H9 (cell line): ENCODE data around the gene PTPRN2. TPM values are rescaled to one million over a fixed set of nuclear protein-coding genes. Genes with fewer than 3 reads are reported as not detected.

Source experiments
- DNase-seq: peaks from one replicate; pipeline ENCODE4 v3.0.0-alpha.2; 2017
- H2AFZ ChIP-seq: one replicate; pipeline ENCODE4 v1.6.1; 2013; ENCODE audit warnings: mild to moderate bottlenecking, low read length, control low read depth, moderate library complexity
- H2AK5ac ChIP-seq: 2 replicates; pipeline ENCODE4 v1.6.1; 2013; ENCODE audit warnings: low read length, control low read depth, mixed read lengths; ENCODE audit not compliant: insufficient read length
- H2BK120ac ChIP-seq: one replicate; pipeline ENCODE4 v1.6.1; 2013; ENCODE audit warnings: low read depth, mild to moderate bottlenecking, low read length, control low read depth, inconsistent platforms; ENCODE audit not compliant: poor library complexity, severe bottlenecking
- H2BK12ac ChIP-seq: 2 replicates; pipeline ENCODE4 v1.6.1; 2013; ENCODE audit warnings: low read length, control low read depth, mixed read lengths, low read depth; ENCODE audit not compliant: insufficient read length
- H2BK15ac ChIP-seq: 2 replicates; pipeline ENCODE4 v1.6.1; 2013; ENCODE audit warnings: low read depth, low read length, control low read depth
- H2BK20ac ChIP-seq: one replicate; pipeline ENCODE4 v1.6.1; 2013; ENCODE audit warnings: low read depth, mild to moderate bottlenecking, low read length, control low read depth, inconsistent platforms; ENCODE audit not compliant: poor library complexity, severe bottlenecking
- H2BK5ac ChIP-seq: 2 replicates; pipeline ENCODE4 v1.6.1; 2013; ENCODE audit warnings: low read length, control low read depth, mixed read lengths; ENCODE audit not compliant: insufficient read length
- H3K14ac ChIP-seq: 2 replicates; pipeline ENCODE4 v1.6.1; 2013; ENCODE audit warnings: low read length, control low read depth; ENCODE audit not compliant: insufficient read depth
- H3K18ac ChIP-seq: 2 replicates; pipeline ENCODE4 v1.6.1; 2013; ENCODE audit warnings: low read depth, mild to moderate bottlenecking, mixed read lengths, low read length, control low read depth; ENCODE audit not compliant: insufficient read length
- H3K23ac ChIP-seq: 2 replicates; pipeline ENCODE4 v1.6.1; 2013; ENCODE audit warnings: low read length, control low read depth, mixed read lengths, low read depth; ENCODE audit not compliant: insufficient read length
- H3K23me2 ChIP-seq: 2 replicates; pipeline ENCODE4 v1.6.1; 2013; ENCODE audit warnings: low read depth, mild to moderate bottlenecking, mixed read lengths, low read length, control low read depth; ENCODE audit not compliant: insufficient read length, poor library complexity, severe bottlenecking
- H3K27ac ChIP-seq: 2 replicates; pipeline ENCODE4 v1.5.1; 2013; ENCODE audit warnings: low read length, control low read depth, mixed read lengths, low read depth; ENCODE audit not compliant: insufficient read length
- H3K27me3 ChIP-seq: 2 replicates; pipeline ENCODE4 v1.6.1; 2013; ENCODE audit warnings: low read length, control low read depth, inconsistent platforms; ENCODE audit not compliant: insufficient read depth
- H3K4ac ChIP-seq: 2 replicates; pipeline ENCODE4 v1.6.1; 2013; ENCODE audit warnings: low read depth, mild to moderate bottlenecking, control low read depth, inconsistent platforms, low read length, moderate library complexity
- H3K4me1 ChIP-seq: 2 replicates; pipeline ENCODE4 v1.6.1; 2013; ENCODE audit warnings: low read length, control low read depth, inconsistent platforms; ENCODE audit not compliant: insufficient read depth
- H3K4me2 ChIP-seq: 2 replicates; pipeline ENCODE4 v1.6.1; 2013; ENCODE audit warnings: low read length, control low read depth, mixed read lengths; ENCODE audit not compliant: insufficient read length, insufficient read depth
- H3K56ac ChIP-seq: 2 replicates; pipeline ENCODE4 v1.6.1; 2013; ENCODE audit warnings: low read depth, mild to moderate bottlenecking, mixed read lengths, low read length, control low read depth; ENCODE audit not compliant: insufficient read length
- H3K79me1 ChIP-seq: 2 replicates; pipeline ENCODE4 v1.6.1; 2013; ENCODE audit warnings: low read depth, mild to moderate bottlenecking, moderate library complexity, low read length, control low read depth, inconsistent platforms; ENCODE audit not compliant: insufficient read depth, poor library complexity, severe bottlenecking
- H3K79me2 ChIP-seq: 2 replicates; pipeline ENCODE4 v1.6.1; 2013; ENCODE audit warnings: low read length, control low read depth, inconsistent platforms; ENCODE audit not compliant: insufficient read depth
- H3K9ac ChIP-seq: 2 replicates; pipeline ENCODE4 v1.6.1; 2013; ENCODE audit warnings: low read length, control low read depth, mixed read lengths; ENCODE audit not compliant: insufficient read length; ENCODE audit errors: extremely low read depth
- H3K9me3 ChIP-seq: one replicate; pipeline ENCODE4 v1.6.1; 2013; ENCODE audit warnings: low read depth, low read length, inconsistent platforms; ENCODE audit not compliant: control insufficient read depth
- H3T11ph ChIP-seq: one replicate; pipeline ENCODE4 v1.6.1; 2013; ENCODE audit warnings: mild to moderate bottlenecking, low read length, control low read depth, inconsistent platforms
- H4K20me1 ChIP-seq: one replicate; pipeline ENCODE4 v1.6.1; 2013; ENCODE audit not compliant: control insufficient read depth, insufficient read length, insufficient read depth
- H4K5ac ChIP-seq: 2 replicates; pipeline ENCODE4 v1.6.1; 2013; ENCODE audit warnings: low read depth, mild to moderate bottlenecking, mixed read lengths, low read length, control low read depth; ENCODE audit not compliant: insufficient read length
- H4K8ac ChIP-seq: replicated peaks from 2 replicates; pipeline ENCODE4 v1.6.1; 2013; ENCODE audit warnings: low read length, control low read depth, mixed read lengths, low read depth; ENCODE audit not compliant: insufficient read length
- H4K91ac ChIP-seq: 2 replicates; pipeline ENCODE4 v1.6.1; 2013; ENCODE audit warnings: low read depth, mild to moderate bottlenecking, moderate library complexity, mixed read lengths, low read length, control low read depth; ENCODE audit not compliant: insufficient read length
- H3K27ac Mint-ChIP-seq, 3 experiments: 2 replicates in 2 of 3; 3 replicates in 1 of 3; pipeline ENCODE4 v1.8.0; 2020 to 2021; ENCODE audit warnings: mixed read lengths in 3 of 3, mild to moderate bottlenecking in 1 of 3, moderate library complexity in 1 of 3
- H3K27me3 Mint-ChIP-seq: 2 replicates; pipeline ENCODE4 v1.8.0; 2021; ENCODE audit warnings: low read depth, mild to moderate bottlenecking, moderate library complexity, mixed read lengths
- H3K36me3 Mint-ChIP-seq, 3 experiments: 2 replicates in 2 of 3; 3 replicates in 1 of 3; pipeline ENCODE4 v1.8.0; 2020 to 2021; ENCODE audit warnings: low read depth in 3 of 3, mixed read lengths in 3 of 3; ENCODE audit not compliant: insufficient read depth in 1 of 3
- H3K4me1 Mint-ChIP-seq, 2 experiments: 2 replicates each; pipeline ENCODE4 v1.8.0; 2020; ENCODE audit warnings: mixed read lengths in 2 of 2
- H3K4me3 Mint-ChIP-seq, 2 experiments: 2 replicates in 1 of 2; 3 replicates in 1 of 2; pipeline ENCODE4 v1.8.0; 2020 to 2021; ENCODE audit warnings: mild to moderate bottlenecking in 2 of 2, mixed read lengths in 2 of 2, moderate library complexity in 1 of 2
- H3K9me3 Mint-ChIP-seq, 2 experiments: 2 replicates in 1 of 2; 3 replicates in 1 of 2; pipeline ENCODE4 v1.8.0; 2020; ENCODE audit warnings: mild to moderate bottlenecking in 2 of 2, mixed read lengths in 2 of 2, moderate library complexity in 1 of 2
- WGBS: extraction: QIAGEN DNeasy Blood & Tissue Kit; methylation state at CpG from one replicate; pipeline ENCODE4 v1.1.7; 2013; ENCODE audit warnings: missing lambda C conversion rate, low lambda C conversion rate, mixed read lengths; ENCODE audit not compliant: insufficient read length; ENCODE audit errors: extremely low coverage; 5-methylcytosine and 5-hydroxymethylcytosine counted together
- total RNA-seq: library from RNA; stranded (reverse); gene quantifications from 2 replicates; pipeline ENCODE4 v1.2.1, GENCODE V29; 2021
- TF ChIP-seq, protein P1 (sequence below): fragments of 200-600 bp; sonication (generic); conservative IDR thresholded peaks from 3 replicates; pipeline ENCODE4 v1.8.0; 2021; ENCODE audit warnings: antibody characterized with exemption, mild to moderate bottlenecking

Gene PTPRN2
- total RNA-seq, 1 experiment from 2014 or later: 5.2 TPM

- no peak overlapping the region for H4K91ac ChIP-seq
- H3K79me1 ChIP-seq: no peaks in the 10 kb centered on the region
- no peak overlapping the region for H2AK5ac ChIP-seq
- Mint-ChIP-seq H3K27ac (no peak overlapping the region; a peak in 1 of 7 replicates), H3K4me3 (peak overlapping the region; percentile 65 to 76), H3K27me3 (peaks cover 91% of the 10 kb centered on the region), H3K9me3 (no peaks in the 10 kb centered on the region), H3K36me3 (no peaks in the 10 kb centered on the region), H3K4me1 (peaks cover 15 to 18% of the 10 kb centered on the region in 2 experiments)
- H2BK15ac ChIP-seq: no peak overlapping the region
- H3K9me3 ChIP-seq: no peaks in the 10 kb centered on the region
- TF ChIP-seq, protein P1, sequence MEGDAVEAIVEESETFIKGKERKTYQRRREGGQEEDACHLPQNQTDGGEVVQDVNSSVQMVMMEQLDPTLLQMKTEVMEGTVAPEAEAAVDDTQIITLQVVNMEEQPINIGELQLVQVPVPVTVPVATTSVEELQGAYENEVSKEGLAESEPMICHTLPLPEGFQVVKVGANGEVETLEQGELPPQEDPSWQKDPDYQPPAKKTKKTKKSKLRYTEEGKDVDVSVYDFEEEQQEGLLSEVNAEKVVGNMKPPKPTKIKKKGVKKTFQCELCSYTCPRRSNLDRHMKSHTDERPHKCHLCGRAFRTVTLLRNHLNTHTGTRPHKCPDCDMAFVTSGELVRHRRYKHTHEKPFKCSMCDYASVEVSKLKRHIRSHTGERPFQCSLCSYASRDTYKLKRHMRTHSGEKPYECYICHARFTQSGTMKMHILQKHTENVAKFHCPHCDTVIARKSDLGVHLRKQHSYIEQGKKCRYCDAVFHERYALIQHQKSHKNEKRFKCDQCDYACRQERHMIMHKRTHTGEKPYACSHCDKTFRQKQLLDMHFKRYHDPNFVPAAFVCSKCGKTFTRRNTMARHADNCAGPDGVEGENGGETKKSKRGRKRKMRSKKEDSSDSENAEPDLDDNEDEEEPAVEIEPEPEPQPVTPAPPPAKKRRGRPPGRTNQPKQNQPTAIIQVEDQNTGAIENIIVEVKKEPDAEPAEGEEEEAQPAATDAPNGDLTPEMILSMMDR: no peak
- H3K9ac ChIP-seq: no peak overlapping the region
- H3K14ac ChIP-seq: no peak overlapping the region
- no peak overlapping the region for H2BK120ac ChIP-seq
- no peak overlapping the region for H3K23ac ChIP-seq
- peak overlapping the region; percentile 35 for H3K4me2 ChIP-seq
- no peaks in the 10 kb centered on the region for H3K4me1 ChIP-seq
- no peak overlapping the region for H2BK20ac ChIP-seq
- no peaks in the 10 kb centered on the region for H3K23me2 ChIP-seq
- no peak overlapping the region for H3K4ac ChIP-seq
- no peak overlapping the region for H3K56ac ChIP-seq
- no peak overlapping the region for H2AFZ ChIP-seq
- no peak overlapping the region for H2BK12ac ChIP-seq
- H2BK5ac ChIP-seq: no peak overlapping the region
- H3K79me2 ChIP-seq: no peaks in the 10 kb centered on the region
- no peak overlapping the region for H4K5ac ChIP-seq
- H3T11ph ChIP-seq: no peak overlapping the region
- H4K20me1 ChIP-seq: no peaks in the 10 kb centered on the region
- DNase-seq: no peak
- no peaks in the 10 kb centered on the region for H3K27me3 ChIP-seq
- no peak overlapping the region for H4K8ac ChIP-seq
- no peak overlapping the region for H3K27ac ChIP-seq
- H3K18ac ChIP-seq: no peak overlapping the region
- no CpG with 5 or more reads among the region's 25 CpGs for WGBS
Measured at GRCh38 chr7:157568106-157568769, 1019.4 kb downstream of the PTPRN2 start.
